MCF 10A (cell line): ENCODE data around the gene DNAI2. TPM values are rescaled to one million over a fixed set of nuclear protein-coding genes. Genes with fewer than 3 reads are reported as not detected.

Experiments used
- BruUV-seq: library from RNA; stranded (reverse); fragments of 400-500 nt; replicated peaks from 2 replicates; lab custom pipeline; 2021; lab: Mats Ljungman, UMichigan
- CTCF ChIA-PET: fragments of 300-600 bp; sonication (Branson Sonifier 250); formaldehyde crosslinking; extraction: SDS; loops from one replicate; lab custom pipeline; 2021; ENCODE audit warnings: antibody characterized with exemption, inconsistent platforms; lab: Yijun Ruan, JAX
- POLR2A ChIA-PET: fragments of 300-600, 350-650 bp; sonication (Branson Sonifier 250); formaldehyde crosslinking; extraction: SDS; loops from one replicate; lab custom pipeline; 2020; ENCODE audit warnings: antibody characterized with exemption, inconsistent platforms; lab: Yijun Ruan, JAX
- DNase-seq: peaks from one replicate; pipeline ENCODE4 v3.0.0-alpha.2; 2018; ENCODE audit not compliant: unreplicated experiment
- H3K27ac Mint-ChIP-seq: one replicate; pipeline ENCODE4 v1.8.0; 2022; ENCODE audit warnings: mild to moderate bottlenecking, low read depth, mixed read lengths; ENCODE audit not compliant: unreplicated experiment
- H3K27me3 Mint-ChIP-seq: one replicate; pipeline ENCODE4 v1.8.0; 2022; ENCODE audit warnings: mixed read lengths; ENCODE audit not compliant: insufficient read depth, unreplicated experiment
- H3K36me3 Mint-ChIP-seq: one replicate; pipeline ENCODE4 v1.8.0; 2022; ENCODE audit warnings: mild to moderate bottlenecking, moderate library complexity, mixed read lengths; ENCODE audit not compliant: insufficient read depth, unreplicated experiment
- H3K4me1 Mint-ChIP-seq: one replicate; pipeline ENCODE4 v1.8.0; 2022; ENCODE audit warnings: mixed read lengths; ENCODE audit not compliant: insufficient read depth, unreplicated experiment
- H3K4me3 Mint-ChIP-seq: one replicate; pipeline ENCODE4 v1.8.0; 2022; ENCODE audit warnings: mild to moderate bottlenecking, moderate library complexity, mixed read lengths; ENCODE audit not compliant: unreplicated experiment
- H3K9me3 Mint-ChIP-seq: one replicate; pipeline ENCODE4 v1.8.0; 2022; ENCODE audit warnings: mixed read lengths; ENCODE audit not compliant: unreplicated experiment
- intact Hi-C: fragments of 100-400 bp; cut with micrococcal nuclease; formaldehyde crosslinking; loops from 2 replicates; pipeline ENCODE4 v1.14.1; 2022
- total RNA-seq: library from RNA; stranded (reverse); gene quantifications from 2 replicates; pipeline ENCODE4 v1.2.3, GENCODE V29; 2022
- TF ChIP-seq, protein P1 (sequence below): fragments of 200-600 bp; IDR thresholded peaks from one replicate; pipeline ENCODE4 v1.8.0; 2022; ENCODE audit warnings: antibody characterized with exemption, mild to moderate bottlenecking; ENCODE audit not compliant: unreplicated experiment

DNAI2 gene
- total RNA-seq, 1 experiment from 2014 or later = not detected

DNA sequence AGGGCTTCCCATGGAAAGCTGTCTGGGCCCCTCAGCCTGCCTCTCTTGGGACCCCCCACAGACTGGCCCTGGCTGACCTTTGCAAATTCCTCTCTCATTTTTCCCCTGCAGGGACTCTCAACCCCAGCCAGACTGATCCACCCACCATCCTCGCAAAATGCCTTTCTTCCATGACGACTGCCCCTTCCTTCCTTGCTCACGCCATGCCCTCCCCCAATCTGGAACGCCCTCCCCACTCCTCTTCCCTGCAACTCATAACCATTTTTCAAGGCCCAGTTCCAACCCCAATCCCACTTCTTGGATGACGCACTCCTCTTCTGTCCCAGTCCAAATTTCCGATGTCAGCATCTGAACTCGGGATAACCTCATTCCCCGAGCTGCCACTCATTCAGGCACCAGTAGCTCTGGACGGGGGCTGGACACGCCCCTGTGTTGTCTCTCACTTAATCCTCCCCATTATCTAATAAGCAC is 1.3 kb upstream of the DNAI2 start:
- no peak overlapping the region for H3K27ac Mint-ChIP-seq
- H3K4me1 Mint-ChIP-seq = no peaks in the 10 kb centered on the region
- peaks cover 90% of the 10 kb centered on the region for H3K27me3 Mint-ChIP-seq
- no peak overlapping the region for H3K4me3 Mint-ChIP-seq
- CTCF ChIA-PET = no interaction called here
- POLR2A ChIA-PET = no interaction called here
- no peak for DNase-seq
- BruUV-seq = no TSS peak
- intact Hi-C loops = no loop called here
- H3K9me3 Mint-ChIP-seq = no peaks in the 10 kb centered on the region
- H3K36me3 Mint-ChIP-seq = no peaks in the 10 kb centered on the region
- TF ChIP-seq, protein P1, sequence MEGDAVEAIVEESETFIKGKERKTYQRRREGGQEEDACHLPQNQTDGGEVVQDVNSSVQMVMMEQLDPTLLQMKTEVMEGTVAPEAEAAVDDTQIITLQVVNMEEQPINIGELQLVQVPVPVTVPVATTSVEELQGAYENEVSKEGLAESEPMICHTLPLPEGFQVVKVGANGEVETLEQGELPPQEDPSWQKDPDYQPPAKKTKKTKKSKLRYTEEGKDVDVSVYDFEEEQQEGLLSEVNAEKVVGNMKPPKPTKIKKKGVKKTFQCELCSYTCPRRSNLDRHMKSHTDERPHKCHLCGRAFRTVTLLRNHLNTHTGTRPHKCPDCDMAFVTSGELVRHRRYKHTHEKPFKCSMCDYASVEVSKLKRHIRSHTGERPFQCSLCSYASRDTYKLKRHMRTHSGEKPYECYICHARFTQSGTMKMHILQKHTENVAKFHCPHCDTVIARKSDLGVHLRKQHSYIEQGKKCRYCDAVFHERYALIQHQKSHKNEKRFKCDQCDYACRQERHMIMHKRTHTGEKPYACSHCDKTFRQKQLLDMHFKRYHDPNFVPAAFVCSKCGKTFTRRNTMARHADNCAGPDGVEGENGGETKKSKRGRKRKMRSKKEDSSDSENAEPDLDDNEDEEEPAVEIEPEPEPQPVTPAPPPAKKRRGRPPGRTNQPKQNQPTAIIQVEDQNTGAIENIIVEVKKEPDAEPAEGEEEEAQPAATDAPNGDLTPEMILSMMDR = no peak

DNA sequence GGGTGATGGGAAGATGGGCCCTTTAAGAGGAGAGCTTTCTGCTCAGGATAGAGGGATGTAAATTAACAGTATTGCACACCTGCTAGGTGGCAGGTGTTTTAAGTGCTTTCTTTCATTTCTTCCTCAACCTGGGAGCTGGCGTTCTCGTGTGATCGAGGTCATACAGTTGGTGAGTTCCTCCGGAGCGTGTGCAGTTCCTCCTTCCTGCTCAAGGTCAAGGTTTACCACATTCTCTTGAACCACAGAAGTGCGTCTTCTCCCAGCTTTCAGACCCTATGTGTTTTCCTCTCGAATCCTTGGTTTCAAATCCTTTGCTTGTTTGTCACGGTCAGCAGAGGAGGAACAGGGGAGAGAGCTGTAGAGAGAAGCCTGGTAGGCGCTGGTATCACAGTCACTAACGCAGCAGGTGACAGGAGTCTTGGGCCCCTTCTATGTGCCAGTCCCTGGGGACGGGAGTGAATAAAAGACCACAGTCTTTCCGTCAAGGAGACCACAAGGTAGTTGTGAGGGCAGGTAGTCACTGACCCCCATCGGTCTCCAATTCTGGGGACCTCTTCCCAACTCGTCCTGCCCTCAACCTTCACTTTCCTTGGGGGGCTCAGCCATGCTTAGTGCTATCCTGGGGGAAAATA is 791 bp downstream of the DNAI2 start:
- intact Hi-C loops = no loop called here
- no TSS peak for BruUV-seq
- peaks cover 70% of the 10 kb centered on the region for H3K27me3 Mint-ChIP-seq
- no peaks in the 10 kb centered on the region for H3K9me3 Mint-ChIP-seq
- no peaks in the 10 kb centered on the region for H3K4me1 Mint-ChIP-seq
- TF ChIP-seq, protein P1 = no peak
- H3K27ac Mint-ChIP-seq = no peak overlapping the region
- H3K4me3 Mint-ChIP-seq = no peak overlapping the region
- ChIA-PET POLR2A (interaction anchor here (0.7 kb wide), 1 partner anchor 372 kb away, joined by 3 read pairs; no protein-coding TSS in a partner anchor), CTCF (no interaction called here)
- no peaks in the 10 kb centered on the region for H3K36me3 Mint-ChIP-seq
- DNase-seq = no peak

DNA sequence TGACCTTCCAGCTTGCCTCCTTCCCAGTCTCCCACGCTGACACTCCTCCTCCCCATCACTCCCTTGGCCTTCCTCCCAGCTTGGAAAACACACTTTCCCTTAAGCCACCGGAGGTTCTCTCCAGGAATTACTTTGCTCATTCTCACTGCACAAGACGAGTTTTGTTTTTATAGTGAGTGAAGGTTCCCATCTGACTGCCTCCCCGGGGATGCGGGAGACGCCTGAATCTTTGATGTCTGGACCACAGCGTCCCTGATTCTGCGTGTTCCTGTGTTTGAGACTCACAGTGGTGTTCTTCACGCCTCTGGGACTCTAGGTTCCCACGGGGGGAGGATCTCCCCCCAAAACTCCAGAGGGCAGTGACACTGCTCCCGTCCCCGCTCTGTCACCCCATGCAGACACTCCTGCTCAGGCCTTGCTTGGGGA is 2.0 kb downstream of the DNAI2 start:
- no TSS peak for BruUV-seq

DNA sequence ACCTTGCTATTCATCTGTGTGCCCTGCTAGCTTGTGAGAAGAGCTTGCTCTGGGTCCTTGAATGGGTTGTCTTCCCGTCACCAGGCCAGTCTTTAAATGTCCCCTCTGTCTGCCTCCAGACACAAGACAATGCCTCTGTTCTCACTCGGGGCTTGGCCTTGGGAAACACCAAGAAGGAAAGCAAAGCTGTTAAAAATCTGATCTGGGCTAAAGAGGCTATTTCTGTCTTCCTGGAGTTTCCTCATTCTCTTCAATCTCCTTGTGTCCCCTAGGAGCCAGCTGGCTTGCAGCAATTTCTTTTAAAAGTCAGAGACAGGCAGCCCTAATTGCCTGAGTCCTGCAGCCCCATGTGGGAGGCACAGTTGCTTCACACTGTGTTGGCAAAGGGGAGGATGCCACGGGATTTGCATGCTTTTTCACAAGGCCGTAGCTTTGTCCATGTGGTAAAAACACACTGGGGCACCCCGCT is 2.5 kb downstream of the DNAI2 start:
- H3K9me3 Mint-ChIP-seq = no peaks in the 10 kb centered on the region
- intact Hi-C loops = no loop called here
- TF ChIP-seq, protein P1 = no peak
- ChIA-PET POLR2A (no interaction called here), CTCF (interaction anchor here (0.6 to 0.7 kb wide), 2 partner anchors 490 to 592 kb away, joined by 3 read pairs; no protein-coding TSS in a partner anchor)
- H3K4me1 Mint-ChIP-seq = no peaks in the 10 kb centered on the region
- no TSS peak for BruUV-seq
- no peak overlapping the region for H3K27ac Mint-ChIP-seq
- H3K36me3 Mint-ChIP-seq = no peaks in the 10 kb centered on the region
- no peak for DNase-seq
- H3K4me3 Mint-ChIP-seq = no peak overlapping the region
- peaks cover 53% of the 10 kb centered on the region for H3K27me3 Mint-ChIP-seq

More for the DNA sequence above, 2.0 kb downstream of the DNAI2 start:
- H3K27me3 Mint-ChIP-seq = peaks cover 57% of the 10 kb centered on the region
- intact Hi-C loops = no loop called here
- no peaks in the 10 kb centered on the region for H3K9me3 Mint-ChIP-seq
- no peak for DNase-seq
- H3K36me3 Mint-ChIP-seq = no peaks in the 10 kb centered on the region
- no peak overlapping the region for H3K27ac Mint-ChIP-seq
- H3K4me3 Mint-ChIP-seq = no peak overlapping the region
- ChIA-PET CTCF (interaction anchor here (0.6 kb wide), 1 partner anchor 491 kb away, joined by 3 read pairs; no protein-coding TSS in a partner anchor), POLR2A (no interaction called here)
- H3K4me1 Mint-ChIP-seq = no peaks in the 10 kb centered on the region
- TF ChIP-seq, protein P1 = no peak
